ENCODE data around the gene SOCS1.

Gene SOCS1

DNA sequence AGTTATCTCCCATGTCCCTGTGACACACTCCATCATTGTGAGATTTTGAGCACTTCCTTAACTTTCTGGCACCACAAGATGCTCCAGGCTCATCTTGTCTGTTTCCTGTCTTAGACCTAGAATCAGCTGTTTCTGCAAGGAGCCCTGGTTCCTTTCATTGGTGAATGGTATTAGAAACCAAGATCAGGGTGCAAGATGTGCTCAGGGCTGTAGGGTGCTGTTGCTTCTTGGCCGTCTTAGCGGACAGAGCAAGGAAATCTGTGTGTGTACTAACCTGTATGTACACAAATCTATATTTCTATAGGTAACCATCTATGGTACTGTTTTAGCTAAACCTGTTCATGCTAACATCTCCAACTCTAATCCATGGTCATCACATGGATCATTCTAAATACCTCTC lies 33.2 kb upstream of the SOCS1 start:
- DNase-seq (ENCODE audit: low read depth in 1 of 2, low spot score in 1 of 2) = no peak

DNA sequence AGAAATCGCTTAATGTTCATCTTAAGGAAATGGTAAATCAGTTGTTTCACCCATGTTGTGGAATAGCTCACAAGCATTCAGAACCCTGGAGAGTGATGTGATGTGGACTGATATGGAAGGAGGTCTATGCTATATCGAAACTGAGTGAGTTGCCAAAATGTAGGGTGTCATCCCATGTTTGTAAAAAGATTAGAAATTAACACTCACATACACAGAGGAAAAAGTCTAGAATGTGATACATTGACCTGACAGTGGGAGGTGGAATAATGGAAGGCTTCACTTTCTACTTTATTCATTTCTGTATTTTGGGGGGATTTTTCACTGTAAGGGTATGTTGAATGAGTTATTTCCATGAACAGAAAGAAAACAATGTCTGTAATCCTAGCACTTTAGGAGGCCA lies 29.8 kb upstream of the SOCS1 start:
- no peak for DNase-seq (ENCODE audit: low read depth in 1 of 2, low spot score in 1 of 2)

DNA sequence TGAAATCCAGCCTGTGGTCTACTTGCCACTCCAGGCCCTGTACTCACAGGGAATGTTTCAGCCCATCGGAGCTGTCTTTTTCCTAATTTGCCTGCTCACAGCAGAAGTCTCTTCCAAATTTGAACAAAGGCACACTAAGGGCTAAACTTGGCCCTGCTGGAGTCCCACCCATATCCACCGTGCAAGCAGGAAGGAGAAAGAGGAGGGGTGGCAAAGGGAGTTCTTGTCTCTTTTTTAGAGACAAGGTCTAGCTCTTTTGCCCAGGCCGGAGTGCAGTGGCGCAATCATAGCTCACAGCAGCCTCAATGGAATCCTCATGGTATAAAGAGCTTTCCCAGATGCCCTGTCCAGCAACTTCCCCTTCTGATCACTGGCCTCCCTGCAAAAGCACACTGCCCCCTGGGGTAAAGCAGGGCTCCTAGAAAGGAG lies 27.8 kb upstream of the SOCS1 start:
- no peak for DNase-seq (ENCODE audit: low read depth in 1 of 2, low spot score in 1 of 2)

DNA sequence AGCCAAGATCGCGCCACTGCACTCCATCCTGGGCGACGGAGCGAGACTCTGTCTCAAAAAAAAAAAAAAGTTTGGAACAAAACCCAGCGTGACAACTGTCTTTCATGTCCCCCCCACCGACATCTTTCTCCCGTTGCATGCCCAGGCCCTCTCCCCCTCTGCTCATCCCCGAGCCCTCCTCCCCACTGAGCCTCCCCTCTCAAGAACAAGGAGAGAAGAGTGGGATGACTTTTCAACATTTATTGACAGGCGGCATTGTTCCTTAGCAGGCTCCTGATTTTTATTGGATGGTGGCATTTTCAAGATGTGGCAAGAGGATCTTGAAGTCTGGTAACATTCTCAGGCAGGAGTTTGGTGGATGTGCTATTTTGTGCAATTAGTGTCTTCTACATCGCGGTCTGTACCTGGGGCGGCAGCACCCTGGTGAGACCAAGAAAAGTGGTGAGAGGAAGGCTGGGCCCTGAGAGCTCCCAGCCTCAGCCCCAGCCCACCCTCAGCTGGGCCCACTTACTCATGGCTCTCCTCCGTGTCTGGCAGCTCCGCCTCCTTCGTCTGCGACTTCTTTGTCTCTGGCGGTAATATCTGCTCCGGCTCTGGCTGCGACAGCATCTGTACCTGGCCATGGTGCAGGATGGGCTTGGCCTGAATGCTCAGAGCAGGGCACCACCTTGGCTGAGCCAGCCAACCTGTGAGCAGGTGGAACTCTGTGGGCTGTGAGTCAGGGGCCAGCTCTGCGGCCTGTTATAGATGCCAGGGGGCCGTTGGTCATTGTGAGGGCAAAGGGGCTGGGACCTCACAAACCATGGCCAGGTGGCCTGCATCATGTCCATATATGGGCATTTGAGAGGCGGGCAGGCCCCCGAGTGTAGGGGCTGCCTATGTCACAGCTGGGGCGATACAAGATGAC lies 24.9 kb upstream of the SOCS1 start, which contains the start of gene PRM1:
PRM1 (minus strand) TSS at position 715 of the 907 bp plus-strand sequence; CDS start at position 623, 92 bp downstream.
- DNase-seq (ENCODE audit: low read depth in 1 of 2, low spot score in 1 of 2) = no peak

DNA sequence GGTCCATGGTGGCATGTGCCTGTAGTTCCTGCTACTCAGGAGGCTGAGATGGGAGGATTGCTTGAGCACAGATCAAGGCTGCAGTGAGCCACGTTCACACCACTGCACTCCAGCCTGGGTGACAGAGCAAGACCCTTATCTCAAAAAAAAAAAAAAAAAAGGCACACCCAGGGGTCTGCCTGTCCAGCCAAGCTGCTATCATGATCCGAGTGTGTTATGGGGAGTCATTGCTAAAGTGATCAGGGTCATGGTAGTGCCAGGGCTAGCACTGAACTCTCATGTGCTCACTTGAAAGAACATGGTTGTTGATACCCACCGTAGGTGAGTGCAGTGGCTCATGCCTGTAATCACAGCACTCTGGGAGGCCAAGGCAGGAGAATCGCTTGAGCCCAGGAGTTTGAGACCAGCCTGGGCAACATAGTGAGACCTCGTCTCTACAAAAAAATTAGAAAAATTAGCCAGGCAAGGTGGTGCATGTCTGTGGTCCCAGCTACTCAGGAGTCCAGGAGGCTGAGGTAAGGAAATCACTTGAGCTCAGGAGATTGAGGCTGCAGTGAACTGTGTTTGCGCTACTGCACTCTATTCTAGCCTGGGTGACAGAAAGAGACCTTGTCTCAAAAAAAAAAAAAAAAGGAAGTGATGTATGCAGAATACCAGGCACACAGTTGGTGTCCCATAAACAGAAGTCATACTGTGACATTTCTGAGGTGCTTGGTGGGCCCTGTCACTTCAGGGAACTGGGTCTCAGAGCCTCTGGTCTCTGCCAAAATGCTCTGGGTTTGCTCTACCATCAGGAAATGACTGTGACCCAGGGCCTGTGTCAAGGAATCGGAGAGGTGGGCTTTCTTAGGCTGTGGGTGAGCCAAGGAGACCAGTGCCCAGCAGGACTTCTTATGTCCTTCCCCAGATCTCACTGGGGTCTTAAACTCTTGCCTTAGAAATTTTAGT lies 23.0 kb upstream of the SOCS1 start:
- DNase-seq (ENCODE audit: low read depth in 1 of 2, low spot score in 1 of 2) = no peak

DNA sequence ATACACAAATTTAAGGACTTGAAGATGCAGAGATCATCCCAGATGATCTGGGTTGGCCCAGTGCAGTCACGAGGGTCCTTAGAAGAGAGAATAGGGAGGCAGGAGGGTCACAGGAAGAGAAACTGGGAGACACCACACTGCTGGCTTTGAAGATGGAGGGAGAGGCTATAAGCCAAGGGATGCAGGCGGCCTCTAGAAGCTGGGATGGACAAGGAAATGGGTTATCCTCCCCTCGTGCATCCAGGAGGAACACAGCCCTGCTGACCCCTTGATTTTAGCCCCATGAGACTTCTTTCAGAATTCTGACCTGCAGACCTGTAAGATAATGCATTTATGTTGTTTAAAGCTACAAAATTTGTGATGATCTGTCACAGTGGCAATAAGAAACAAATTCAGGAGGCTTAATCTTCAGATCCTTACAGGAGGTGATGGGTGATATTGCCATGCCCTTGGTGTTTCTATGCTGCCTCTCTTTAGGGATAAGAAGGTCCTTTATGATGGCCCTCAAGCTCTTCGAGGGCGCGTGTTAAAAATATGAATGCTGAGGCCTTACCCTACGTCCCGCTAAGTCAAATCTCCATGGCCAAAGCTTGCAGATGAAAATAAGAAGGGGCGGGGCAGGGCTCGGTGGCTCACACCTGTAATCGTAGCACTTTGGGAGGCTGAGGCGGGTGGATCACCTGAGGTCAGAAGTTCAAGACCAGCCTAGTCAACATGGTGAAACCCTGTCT lies 21.8 kb upstream of the SOCS1 start:
- no peak for DNase-seq (ENCODE audit: low read depth in 1 of 2, low spot score in 1 of 2)

DNA sequence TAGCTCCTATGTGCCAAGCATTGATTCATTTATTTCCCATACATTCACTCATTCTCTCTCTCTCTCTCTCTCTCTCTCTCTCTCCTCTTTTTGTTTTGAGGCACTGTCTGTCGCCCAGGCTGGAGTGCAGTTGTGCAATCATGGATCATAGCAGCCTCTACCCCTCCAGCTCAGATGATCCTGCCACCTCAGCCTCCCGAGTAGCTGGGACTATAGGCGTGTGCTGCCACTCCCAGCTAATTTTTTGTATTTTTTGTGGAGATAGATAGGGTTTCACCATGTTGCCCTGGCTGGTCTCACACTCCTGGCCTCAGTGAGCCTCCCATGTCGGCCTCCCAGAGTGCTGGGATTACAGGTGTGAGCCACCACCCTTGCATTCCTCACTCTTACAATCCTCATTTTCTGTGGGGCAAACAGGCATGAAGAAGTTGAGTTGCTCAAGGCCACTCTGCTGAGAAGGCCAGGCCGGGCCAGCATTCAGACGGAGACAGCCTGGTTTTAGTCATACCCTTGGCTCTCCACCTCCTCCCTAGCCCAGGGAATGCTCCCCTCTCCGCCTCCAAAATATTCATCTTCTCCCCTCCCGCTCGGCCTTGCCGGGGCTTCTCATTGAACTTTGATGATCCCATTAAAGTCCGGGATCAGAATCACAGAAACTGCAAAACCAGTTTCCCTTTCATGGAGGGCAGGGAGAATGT lies 21.0 kb upstream of the SOCS1 start:
- DNase-seq (ENCODE audit: low read depth in 1 of 2, low spot score in 1 of 2) = no peak

DNA sequence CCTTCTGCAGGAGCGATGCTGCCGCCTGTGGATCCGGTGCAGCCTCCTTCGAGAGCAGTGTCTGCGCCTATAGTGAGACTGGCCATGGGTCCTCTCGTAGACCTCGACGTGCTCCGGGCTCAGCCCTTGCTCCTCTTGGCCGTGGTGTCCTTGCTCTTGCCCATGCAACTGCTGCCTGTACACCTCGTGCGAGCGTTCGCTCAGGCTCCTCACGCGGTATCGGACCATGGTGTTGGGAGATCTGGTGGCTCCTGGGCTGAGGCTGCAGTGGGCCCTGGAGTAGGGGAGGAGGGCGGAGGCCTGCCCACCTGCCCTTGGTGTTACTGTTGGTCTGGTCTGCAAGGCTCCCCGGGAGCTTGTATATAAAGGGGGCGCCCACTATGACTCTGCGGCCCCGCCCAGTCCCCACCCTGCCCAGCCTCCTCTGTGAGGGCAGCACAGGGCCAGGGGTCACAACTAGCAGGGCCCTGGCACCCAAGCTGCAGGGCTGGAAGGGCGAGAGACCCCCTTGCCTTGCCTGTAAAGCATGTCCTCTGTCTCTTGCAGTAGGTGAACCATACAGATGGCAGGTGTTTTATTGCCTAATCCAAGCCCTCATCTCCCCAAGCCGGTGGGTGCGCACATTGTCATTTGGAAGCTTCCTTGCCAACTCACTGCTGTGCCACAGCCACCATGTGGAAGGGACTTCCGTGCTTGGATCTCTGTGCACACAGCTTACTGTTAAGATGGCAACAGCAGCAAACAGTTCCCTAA lies 20.3 kb upstream of the SOCS1 start, which contains the start of gene PRM2:
PRM2 (minus strand) TSS at position 338 of the 753 bp plus-strand sequence; CDS start at position 228, 110 bp downstream.
- DNase-seq (ENCODE audit: low read depth in 1 of 2, low spot score in 1 of 2) = no peak

DNA sequence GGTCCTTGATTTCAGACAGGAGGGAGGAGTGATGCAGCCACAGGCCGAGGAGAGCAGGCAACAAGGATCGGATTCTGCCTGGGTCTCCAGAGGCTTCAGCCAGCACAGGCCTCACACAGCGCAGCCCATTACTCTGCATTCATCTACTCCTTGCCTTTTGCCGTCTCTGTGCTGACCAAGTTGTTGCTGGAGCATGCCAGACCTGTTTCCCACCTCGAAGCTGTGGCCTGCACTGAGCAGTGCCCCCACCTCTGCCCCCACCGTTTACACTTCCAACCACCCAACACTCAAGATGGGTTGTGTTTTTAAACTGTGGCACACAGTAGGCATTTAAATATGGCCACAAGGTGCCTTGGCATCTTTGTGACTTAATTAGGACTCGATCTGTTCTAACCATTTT lies 19.0 kb upstream of the SOCS1 start:
- DNase-seq (ENCODE audit: low read depth in 1 of 2, low spot score in 1 of 2) = no peak

DNA sequence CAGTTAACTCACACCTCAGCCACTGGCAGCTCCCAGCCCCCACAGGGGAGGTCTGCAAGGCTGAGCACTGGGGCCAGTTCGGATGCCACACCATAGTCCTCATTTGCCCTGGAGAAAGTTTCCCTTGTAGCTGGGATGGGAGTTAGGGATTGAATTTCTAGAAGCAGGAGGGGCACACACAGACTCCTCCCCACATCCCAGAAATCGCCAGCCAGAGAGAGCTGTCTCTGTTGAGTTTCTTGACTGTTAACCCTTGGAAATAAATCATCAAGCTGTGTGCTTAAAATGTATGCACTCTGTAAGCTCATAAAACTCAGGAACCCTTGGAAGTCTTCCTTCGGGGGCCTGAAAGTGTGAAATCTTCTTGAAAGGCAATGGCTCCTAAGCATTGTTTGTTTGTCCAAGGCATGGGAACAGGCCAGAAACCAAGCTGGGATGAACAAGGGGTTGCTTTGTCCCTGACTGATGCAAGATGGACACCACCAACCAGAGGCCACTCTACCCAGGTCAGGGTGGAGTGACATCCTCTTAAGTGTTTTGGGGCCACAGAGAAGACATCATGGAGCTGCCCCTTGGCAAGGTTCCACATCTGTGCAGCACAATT lies 17.8 kb upstream of the SOCS1 start:
- no peak for DNase-seq (ENCODE audit: low read depth in 1 of 2, low spot score in 1 of 2)

DNA sequence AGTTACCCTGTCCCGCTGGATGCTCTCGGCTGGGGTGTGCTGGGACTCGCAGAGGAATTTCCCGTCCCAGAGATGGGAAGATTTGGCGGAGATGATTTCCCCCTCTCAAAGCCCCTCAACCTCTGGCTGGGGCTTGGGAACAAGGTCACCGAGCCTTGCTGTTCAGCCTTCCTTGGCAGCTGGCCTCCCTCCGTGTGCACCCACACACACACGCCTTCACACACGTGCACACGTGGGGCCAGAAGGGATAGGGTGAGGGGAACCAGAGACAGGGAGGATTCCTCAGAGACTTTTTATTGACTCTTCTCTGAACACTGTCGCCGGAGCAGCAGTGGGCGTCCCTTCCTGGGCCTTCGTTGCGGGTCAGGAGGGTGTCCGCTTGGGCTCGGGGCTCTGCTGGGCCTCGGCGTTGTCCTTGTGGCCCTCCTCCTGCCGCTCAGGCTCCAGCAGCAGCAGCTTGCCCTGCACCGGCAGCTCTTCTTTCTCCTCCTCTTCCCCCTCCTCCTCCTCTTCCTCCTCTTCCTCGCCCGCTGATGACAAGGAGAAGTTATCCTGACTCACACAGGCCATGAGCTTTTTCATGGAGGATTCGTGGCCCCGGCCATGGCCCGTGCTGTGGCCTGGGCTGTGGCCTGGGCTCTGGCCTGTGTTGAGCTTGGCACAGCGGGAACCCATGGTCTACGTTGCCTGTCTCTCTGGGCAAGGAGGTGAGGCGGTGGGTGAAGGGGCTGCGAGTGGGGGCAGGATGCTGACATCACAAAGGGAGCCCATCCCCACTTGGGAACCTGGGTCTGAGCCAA lies 17.1 kb upstream of the SOCS1 start, which contains the start of gene PRM3:
PRM3 (minus strand) TSS at position 709 of the 800 bp plus-strand sequence; CDS start at position 675, 34 bp downstream.
- no peak for DNase-seq (ENCODE audit: low read depth in 1 of 2, low spot score in 1 of 2)

DNA sequence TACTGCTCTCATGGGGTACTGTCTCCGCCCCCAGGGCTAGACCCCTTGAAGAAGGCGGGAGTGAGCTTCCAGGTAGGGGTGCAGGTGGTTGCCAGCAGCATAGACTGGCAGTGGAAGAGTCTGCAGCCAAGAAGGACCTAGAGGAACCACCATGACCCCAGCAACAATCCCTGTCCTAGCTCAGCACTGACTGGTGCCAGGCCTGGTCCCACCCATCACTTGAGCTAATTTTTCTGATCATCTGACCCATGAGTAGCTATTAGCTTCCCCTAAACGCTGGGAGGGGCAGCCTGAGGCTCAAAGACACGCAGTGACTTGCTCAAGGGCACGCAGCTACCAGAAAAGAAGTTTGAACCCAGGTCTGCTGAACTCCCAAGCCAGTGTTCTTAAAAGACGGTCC lies 16.5 kb upstream of the SOCS1 start:
- no peak for DNase-seq (ENCODE audit: low read depth in 1 of 2, low spot score in 1 of 2)

DNA sequence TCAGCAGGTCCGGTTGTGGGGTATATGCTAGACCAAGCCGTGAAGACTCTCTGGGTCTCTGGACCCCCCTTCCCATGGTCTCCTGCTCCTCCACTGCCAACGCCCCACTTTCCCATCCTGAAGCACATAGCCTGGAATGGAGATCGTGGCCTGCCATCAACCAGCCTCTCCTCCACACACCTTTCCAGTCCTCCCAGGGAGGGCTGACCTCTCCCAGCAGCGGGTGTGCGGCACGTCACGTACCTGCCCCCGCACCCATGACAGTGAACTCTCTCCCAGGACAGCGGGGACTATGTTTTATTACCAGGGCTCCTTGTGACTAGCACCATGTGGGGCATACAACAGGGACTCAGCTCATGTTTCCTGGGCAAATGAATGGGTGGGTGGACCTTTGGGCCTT lies 15.6 kb upstream of the SOCS1 start:
- no peak for DNase-seq (ENCODE audit: low read depth in 1 of 2, low spot score in 1 of 2)

DNA sequence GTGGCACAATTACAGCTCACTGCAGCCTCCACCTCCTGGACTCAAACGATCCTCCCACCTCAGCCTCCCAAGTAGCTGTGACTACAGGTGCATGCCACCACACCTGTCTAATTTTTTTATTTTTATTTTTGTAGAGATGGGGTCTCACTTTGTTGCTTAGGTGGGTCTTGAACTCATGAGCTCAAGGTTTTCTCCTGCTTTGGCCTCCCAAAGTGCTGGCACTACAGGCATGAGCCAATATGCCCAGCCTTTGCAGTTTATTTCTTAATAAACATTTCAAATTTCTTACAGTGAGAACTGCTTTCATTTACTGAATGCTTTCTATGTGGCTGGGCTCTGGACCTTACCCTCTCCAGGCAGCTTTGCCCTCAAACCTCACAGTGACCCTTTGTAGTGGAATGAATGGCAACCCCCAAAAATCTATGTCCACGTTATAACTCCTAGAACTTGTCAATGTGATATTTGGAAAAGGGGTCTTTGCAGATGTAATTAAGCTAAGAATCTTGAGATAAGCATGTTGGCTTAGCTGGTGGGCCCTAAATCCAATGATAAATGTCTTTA lies 14.7 kb upstream of the SOCS1 start:
- DNase-seq (ENCODE audit: low read depth in 1 of 2, low spot score in 1 of 2) = no peak

DNA sequence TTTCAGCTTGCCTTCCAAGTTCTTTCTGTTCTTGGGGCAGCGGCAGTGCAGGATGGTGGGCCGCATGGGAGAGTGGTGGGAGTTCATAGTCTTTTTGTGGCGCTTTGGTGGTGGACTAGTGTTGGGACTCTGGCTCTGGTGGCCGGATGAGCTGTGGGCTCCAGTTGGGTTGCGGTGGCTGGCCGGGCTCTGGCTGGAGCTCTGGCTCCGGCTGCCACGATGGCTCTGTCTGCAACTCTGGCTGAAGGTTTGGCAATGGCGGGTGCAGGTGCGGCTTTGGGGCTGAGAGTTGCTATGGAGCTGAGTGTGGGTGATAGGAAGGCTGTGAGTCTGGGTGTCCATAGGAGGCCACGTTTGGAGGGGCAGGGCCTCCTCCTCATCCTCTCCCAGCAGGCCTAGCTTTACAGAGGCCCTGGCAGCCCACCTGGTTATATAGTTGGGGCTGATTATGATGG lies 12.9 kb upstream of the SOCS1 start, which contains the start of gene TNP2:
TNP2 (minus strand) TSS at position 405 of the 455 bp plus-strand sequence; CDS start at position 342, 63 bp downstream.
- DNase-seq (ENCODE audit: low read depth in 1 of 2, low spot score in 1 of 2) = no peak

DNA sequence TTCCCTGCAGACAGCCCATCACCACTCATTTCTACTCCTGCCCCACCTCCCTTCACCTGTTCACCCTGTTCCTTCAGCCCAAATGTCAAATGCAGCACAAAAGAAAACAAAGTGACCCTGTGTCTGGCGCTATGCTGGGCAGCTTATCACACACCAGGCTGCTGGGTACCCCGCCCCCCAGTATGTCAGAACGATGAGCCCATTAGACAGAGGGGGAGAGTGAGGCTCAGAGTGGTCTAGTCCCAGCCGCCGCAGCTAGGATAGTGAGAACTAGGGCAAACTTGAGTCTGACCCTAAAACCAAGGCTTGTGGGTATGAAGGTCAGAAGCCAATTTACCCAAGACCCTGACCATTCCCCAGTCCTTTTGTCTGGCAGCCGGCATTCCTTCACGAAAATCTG lies 9.1 kb upstream of the SOCS1 start:
- DNase-seq (ENCODE audit: low read depth in 1 of 2, low spot score in 1 of 2) = no peak

DNA sequence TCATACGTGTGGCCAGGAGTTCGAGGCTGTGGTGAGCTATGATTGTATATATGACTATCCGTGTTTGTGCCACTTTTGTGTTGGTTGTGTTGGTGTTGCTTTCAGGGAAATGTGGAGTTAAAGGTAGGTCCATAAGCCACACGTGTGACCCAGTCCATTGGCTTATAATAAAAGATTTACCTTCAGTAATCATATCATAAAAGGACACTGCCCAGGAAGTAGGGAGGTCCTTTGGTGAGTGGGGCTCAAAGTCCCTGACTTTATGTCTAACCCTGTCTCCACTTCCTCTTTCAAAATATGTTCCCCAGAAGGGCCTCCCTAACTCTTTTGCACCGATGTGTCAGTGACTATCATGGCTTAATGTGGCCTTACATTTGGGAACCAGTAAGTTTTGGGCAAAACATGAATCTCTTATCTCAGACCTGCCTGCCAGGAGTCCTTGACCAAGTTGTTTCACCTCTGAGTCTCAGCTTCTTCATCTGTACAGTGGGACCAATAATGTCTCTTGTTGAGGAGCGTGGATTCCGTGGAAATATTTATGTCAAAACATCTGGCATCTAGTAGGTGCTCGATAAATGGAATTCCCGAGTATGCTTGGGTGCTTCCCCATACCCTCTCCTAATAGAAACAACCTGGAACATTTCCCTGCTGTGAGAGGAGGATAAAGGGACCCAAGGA lies 8.3 kb upstream of the SOCS1 start:
- DNase-seq (ENCODE audit: low read depth in 1 of 2, low spot score in 1 of 2) = no peak

Measured in activated T-helper 1 cell treated with anti-CD3 and anti-CD28 coated beads, Interleukin-2, amount 50 U/mL, for 16 hours (primary cell).